Astrocyte of the spinal cord (primary cell): ENCODE measurements around the gene PPP2R5A.
A peak's percentile ranks its signal among the peaks of the same experiment; 100 is the strongest.
"Not testable (repeated sequence)": the region's sequence is repeated elsewhere in the genome, so short reads cannot be mapped to it uniquely, and the experiment has no call there.

Source experiments
- DNase-seq: peaks from one replicate; pipeline ENCODE4 v3.0.0; 2011; ENCODE audit warnings: low read depth, low spot score
- H3K4me3 ChIP-seq: 2 replicates; pipeline ENCODE4 v1.5.1; 2011; ENCODE audit warnings: low read depth, mild to moderate bottlenecking, low read length, moderate library complexity
- in situ Hi-C: cut with HindIII; loops from 2 replicates; pipeline ENCODE4 v1.10.0; 2017; ENCODE audit warnings: low sequenced_read_pairs
- TF ChIP-seq, protein P1 (sequence below): IDR thresholded peaks from 2 replicates; pipeline ENCODE4 v1.5.1; 2012; ENCODE audit warnings: low read depth, mild to moderate bottlenecking, low read length, inconsistent platforms

The PPP2R5A gene

DNA sequence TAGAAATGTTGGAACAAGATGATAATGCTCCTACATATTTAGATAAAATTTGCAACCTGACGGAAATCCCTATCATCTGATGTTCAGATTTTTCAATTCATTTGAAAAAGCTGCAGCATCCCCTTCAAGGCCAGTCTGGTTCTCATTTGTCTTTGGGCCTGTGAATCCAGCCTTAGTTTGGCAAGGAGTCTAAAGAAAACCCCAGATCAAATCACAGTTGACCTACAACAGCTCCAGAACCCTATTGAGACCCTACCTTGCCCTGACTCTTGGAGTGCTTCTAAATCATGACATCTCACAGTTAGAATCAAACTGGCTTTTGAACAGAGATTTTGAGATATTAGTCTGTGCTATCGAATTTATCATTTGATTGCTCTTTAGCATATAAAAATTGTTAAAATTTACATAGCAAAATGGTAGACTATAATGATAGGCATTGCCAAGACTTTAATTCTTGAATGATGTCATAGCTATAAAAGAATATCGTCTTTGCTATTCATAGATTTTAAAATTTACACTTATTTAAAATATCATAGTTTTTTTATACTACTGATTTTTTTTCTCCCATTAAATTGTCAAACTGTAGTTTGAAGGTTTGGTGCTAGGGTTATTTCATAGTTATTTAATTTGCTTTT lies 2.2 kb downstream of the PPP2R5A start:
- DNase-seq: no peak
- TF ChIP-seq, protein P1, sequence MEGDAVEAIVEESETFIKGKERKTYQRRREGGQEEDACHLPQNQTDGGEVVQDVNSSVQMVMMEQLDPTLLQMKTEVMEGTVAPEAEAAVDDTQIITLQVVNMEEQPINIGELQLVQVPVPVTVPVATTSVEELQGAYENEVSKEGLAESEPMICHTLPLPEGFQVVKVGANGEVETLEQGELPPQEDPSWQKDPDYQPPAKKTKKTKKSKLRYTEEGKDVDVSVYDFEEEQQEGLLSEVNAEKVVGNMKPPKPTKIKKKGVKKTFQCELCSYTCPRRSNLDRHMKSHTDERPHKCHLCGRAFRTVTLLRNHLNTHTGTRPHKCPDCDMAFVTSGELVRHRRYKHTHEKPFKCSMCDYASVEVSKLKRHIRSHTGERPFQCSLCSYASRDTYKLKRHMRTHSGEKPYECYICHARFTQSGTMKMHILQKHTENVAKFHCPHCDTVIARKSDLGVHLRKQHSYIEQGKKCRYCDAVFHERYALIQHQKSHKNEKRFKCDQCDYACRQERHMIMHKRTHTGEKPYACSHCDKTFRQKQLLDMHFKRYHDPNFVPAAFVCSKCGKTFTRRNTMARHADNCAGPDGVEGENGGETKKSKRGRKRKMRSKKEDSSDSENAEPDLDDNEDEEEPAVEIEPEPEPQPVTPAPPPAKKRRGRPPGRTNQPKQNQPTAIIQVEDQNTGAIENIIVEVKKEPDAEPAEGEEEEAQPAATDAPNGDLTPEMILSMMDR: no peak
- in situ Hi-C loops: no loop called here
- H3K4me3 ChIP-seq: peak overlapping the region; percentile 78

DNA sequence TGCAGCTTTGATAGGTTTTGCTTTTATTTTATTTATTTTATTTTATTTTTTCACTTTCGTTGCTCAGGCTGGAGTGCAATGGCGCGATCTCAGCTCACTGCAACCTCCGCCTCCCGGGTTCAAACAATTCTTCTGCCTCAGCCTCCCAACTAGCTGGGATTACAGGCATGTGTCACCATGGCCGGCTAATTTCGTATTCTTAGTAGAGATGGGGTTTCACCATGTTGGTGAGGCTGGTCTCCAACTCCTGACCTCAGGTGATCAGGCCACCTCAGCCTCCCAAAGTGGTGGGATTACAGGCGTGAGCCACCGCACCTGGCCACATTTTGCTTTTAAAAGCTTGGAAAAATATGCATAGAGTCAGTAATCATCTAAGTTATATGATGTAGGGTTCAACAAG lies 2.8 kb downstream of the PPP2R5A start:
- in situ Hi-C loops, DNase-seq, H3K4me3 ChIP-seq: not testable (repeated sequence)

DNA sequence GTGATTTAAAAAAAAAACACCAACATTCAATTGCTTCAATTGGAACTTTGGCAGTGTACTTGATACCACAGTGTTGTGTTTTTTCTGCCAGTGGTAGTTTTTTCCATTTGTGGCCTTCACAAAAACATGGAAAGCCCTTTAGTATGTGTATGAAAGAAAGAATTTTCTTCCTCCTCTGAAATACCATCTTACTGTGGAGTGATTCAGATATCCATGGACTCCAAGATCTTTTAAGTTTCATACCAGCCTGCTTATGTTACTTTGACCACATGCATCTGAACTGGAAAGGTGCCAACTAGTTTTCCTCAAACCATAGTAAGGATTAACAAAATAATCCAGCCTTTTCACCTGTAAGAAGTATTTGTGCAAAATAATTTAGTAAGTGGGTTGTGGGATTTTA lies 3.4 kb downstream of the PPP2R5A start:
- TF ChIP-seq, protein P1: no peak
- in situ Hi-C loops: no loop called here
- peak; percentile 71 for DNase-seq
- no peak overlapping the region for H3K4me3 ChIP-seq

DNA sequence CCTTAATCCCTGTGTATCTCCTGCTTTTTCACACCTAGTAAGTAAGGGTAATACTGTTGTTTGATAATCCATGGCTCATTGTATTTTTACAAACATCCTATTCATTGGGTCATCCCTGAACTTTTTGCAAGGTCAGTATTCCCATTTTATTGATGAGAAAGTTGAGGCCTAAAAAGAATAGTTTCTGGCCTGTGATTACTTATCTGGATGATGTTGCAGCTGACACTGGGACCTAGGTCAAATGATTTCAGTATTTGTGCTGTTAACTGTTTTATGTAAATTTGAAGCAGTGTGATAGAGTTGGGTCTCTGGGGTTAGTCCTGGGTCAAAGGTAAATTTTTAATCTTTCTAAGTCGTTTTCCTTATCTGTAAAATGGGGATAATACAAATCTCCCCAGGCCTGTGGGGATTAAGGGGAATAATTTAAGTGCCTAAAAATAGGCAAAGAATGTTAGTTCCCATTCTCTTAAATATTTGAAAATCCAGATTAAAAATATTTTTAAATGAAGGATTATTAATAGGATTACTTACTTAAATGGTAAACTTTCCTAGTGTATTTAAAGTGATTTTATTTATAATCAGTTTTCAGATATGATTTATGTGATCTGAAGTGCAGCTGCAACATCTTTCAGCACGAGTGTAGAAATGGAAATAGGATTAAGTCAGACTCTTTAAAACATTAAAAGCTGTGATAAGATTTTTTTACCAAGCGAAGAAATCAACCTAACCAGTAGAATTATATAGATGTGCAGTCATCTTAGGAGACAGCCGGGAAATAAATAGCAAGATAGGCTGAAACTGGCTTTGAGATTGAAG lies 4.3 kb downstream of the PPP2R5A start:
- no peak overlapping the region for H3K4me3 ChIP-seq
- DNase-seq: no peak
- in situ Hi-C loops: no loop called here
- TF ChIP-seq, protein P1: no peak

DNA sequence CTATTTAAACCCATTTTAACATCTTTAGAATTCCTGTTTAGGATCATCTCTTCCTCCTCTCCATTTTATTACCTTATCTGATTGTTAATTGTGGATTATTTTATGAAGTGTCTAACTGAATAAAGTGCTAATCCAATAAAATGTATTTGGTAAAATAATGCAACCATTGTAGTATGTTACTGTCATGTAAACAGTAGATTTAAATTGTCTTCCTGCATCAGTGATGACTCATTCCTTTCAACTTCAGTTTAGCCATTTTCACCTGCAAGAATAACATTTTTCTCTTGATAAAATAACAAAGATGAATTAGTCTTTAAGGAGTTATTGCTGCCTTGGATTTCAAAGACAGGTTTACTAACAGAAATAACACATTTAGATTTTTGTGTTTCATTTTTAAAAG lies 5.4 kb downstream of the PPP2R5A start:
- in situ Hi-C loops: no loop called here
- no peak overlapping the region for H3K4me3 ChIP-seq
- TF ChIP-seq, protein P1: no peak
- DNase-seq: no peak

DNA sequence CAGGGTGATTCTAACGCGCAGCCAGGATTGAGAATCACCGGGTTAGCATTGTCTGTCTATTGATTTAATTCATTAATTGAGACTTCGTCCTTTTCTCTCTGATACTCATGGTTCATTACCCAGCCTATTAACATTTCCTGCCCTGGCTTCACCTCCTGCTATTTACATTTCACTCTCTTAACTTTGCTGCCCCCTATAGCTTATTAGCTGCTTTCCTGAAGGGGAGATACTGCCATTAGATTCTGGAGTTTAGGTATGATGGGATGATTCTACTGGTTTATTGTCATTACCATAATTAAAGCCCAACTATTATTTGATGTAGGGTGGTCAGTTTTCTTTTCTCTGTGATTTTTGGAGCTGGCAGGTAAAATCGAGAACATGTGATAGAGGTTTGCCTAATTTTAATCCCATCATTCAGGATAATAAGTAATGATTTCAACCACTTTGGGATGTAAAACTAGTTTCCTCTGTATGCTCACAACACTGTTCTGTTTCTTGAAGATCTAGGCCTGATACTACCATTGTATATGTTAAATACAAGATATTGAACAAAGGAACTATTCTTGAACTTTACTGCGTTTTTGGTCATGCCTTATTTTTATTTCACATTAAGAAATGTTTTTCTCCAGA lies 6.4 kb downstream of the PPP2R5A start:
- DNase-seq: peak; percentile 50
- H3K4me3 ChIP-seq: no peak overlapping the region
- TF ChIP-seq, protein P1: peak; percentile 77
- in situ Hi-C loops: no loop called here
